ENCODE data around the gene MRPS21. TPM values are rescaled to one million over a fixed set of nuclear protein-coding genes. Genes with fewer than 3 reads are reported as not detected.

Gene MRPS21
- total and polyA plus RNA-seq, 9 of the 15 experiments (the other 6 are each of a cell fraction or from before 2014, with no cell fraction given), result 119 to 407 (median 149) TPM

DNA sequence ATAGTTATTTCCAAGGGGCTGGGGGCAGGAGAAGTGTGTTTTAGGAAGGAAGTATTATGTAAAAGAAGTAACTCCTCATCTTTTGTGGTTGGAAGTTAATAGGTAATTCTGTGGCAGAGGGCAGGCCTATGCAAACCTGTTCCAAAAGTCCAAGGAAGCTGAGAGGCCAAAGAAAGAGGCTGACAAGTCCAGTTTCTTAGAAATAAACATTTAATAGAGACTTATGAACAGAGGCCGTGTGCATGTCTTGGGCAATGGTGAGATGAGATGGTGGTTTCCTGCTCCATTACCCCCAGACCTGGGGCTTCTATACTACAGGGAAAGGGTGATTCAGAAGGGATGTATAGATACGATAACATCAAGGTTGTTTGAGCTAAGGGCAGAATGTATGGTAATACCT is 43.7 kb upstream of the MRPS21 start:
- no peak overlapping the region for H3K27ac ChIP-seq (ENCODE audit: extremely low read depth, low read depth, low read length)
- DNase-seq (ENCODE audit: extremely low read depth in 1 of 4, low spot score in 3 of 4), result no peak
- no peak overlapping the region for H3K4me3 ChIP-seq
- CTCF ChIA-PET (ENCODE audit: low intra/inter-chr PET ratio), result no interaction called here
- no peaks in the 10 kb centered on the region for H3K27me3 ChIP-seq (ENCODE audit: control insufficient read depth in 2 of 2, insufficient read depth in 2 of 2, low read length in 2 of 2)
- 8% methylated on average over 2 of the region's 2 CpGs for WGBS (ENCODE audit: insufficient coverage, low coverage, missing lambda C conversion rate)
- POLR2A ChIA-PET, result no interaction called here
- H3K4me1 ChIP-seq (replicated peaks in 1 of 2; ENCODE audit: control insufficient read depth in 2 of 2, insufficient read depth in 2 of 2, low read length in 2 of 2), result no peaks in the 10 kb centered on the region; a peak in 2 of 5 replicates
- H3K79me2 ChIP-seq (ENCODE audit: control insufficient read depth, insufficient read depth, low read length), result no peaks in the 10 kb centered on the region
- intact Hi-C loops (cut with micrococcal nuclease), result loop anchor here (10.0 kb wide), 1 partner anchor 565 kb away; no protein-coding TSS in a partner anchor
- H3K4me2 ChIP-seq (ENCODE audit: insufficient read depth, low read length), result no peak overlapping the region
- no peaks in the 10 kb centered on the region for H3K9me1 ChIP-seq (ENCODE audit: control insufficient read depth, insufficient read depth, low read length)
- no peaks in the 10 kb centered on the region for H3K36me3 ChIP-seq (ENCODE audit: control insufficient read depth, insufficient read depth, low read length)
- no peak overlapping the region for H3K9ac ChIP-seq (ENCODE audit: insufficient read depth in 1 of 2, low read depth in 2 of 2, low read length in 2 of 2)
- peak; percentile 65 for ATAC-seq
- H3K9me3 ChIP-seq (replicated peaks; ENCODE audit: control insufficient read depth, insufficient read depth, low read depth, low read length), result no peaks in the 10 kb centered on the region
- BruUV-seq (replicated peaks), result no TSS peak
- H2AFZ ChIP-seq (ENCODE audit: low read depth, low read length), result peak overlapping the region; percentile 2; the same call in 1 of the 2 replicates
- in situ Hi-C loops (cut with MboI), result no loop called here
- H4K20me1 ChIP-seq (replicated peaks; ENCODE audit: control insufficient read depth, insufficient read depth, low read length), result no peaks in the 10 kb centered on the region
- peak; percentile 32 for FAIRE-seq
- TF ChIP-seq CAMTA2 (CRISPR knock-in tag; conservative IDR thresholded peaks at IDR 0.05) (no peak), KLF6 (CRISPR knock-in tag; IDR thresholded peaks at IDR 0.05; ENCODE audit: borderline replicate concordance) (no peak), ZBTB11 (CRISPR knock-in tag; IDR thresholded peaks at IDR 0.05) (no peak), STAT6 (CRISPR knock-in tag; IDR thresholded peaks at IDR 0.05) (no peak), ZNF347 (CRISPR knock-in tag; IDR thresholded peaks at IDR 0.05; ENCODE audit: low read depth) (no peak), POLR3G (IDR thresholded peaks at IDR 0.05; ENCODE audit: extremely low read depth, insufficient read length, insufficient replicate concordance) (no peak), DDX20 (tag; IDR thresholded peaks at IDR 0.05; ENCODE audit: low read depth) (no peak)
- TF ChIP-seq, protein P1, sequence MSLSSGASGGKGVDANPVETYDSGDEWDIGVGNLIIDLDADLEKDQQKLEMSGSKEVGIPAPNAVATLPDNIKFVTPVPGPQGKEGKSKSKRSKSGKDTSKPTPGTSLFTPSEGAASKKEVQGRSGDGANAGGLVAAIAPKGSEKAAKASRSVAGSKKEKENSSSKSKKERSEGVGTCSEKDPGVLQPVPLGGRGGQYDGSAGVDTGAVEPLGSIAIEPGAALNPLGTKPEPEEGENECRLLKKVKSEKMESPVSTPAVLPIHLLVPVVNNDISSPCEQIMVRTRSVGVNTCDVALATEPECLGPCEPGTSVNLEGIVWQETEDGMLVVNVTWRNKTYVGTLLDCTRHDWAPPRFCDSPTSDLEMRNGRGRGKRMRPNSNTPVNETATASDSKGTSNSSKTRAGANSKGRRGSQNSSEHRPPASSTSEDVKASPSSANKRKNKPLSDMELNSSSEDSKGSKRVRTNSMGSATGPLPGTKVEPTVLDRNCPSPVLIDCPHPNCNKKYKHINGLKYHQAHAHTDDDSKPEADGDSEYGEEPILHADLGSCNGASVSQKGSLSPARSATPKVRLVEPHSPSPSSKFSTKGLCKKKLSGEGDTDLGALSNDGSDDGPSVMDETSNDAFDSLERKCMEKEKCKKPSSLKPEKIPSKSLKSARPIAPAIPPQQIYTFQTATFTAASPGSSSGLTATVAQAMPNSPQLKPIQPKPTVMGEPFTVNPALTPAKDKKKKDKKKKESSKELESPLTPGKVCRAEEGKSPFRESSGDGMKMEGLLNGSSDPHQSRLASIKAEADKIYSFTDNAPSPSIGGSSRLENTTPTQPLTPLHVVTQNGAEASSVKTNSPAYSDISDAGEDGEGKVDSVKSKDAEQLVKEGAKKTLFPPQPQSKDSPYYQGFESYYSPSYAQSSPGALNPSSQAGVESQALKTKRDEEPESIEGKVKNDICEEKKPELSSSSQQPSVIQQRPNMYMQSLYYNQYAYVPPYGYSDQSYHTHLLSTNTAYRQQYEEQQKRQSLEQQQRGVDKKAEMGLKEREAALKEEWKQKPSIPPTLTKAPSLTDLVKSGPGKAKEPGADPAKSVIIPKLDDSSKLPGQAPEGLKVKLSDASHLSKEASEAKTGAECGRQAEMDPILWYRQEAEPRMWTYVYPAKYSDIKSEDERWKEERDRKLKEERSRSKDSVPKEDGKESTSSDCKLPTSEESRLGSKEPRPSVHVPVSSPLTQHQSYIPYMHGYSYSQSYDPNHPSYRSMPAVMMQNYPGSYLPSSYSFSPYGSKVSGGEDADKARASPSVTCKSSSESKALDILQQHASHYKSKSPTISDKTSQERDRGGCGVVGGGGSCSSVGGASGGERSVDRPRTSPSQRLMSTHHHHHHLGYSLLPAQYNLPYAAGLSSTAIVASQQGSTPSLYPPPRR (CRISPR knock-in tag; IDR thresholded peaks at IDR 0.05; ENCODE audit: borderline replicate concordance), result no peak

All from K562 (cell line).